MCF 10A (cell line): ENCODE results near the gene KIF6. TPM values are rescaled to one million over a fixed set of nuclear protein-coding genes. Genes with fewer than 3 reads are reported as not detected.

Source experiments
- BruUV-seq: library from RNA; stranded (reverse); fragments of 400-500 nt; replicated peaks from 2 replicates; lab custom pipeline; 2021; lab: Mats Ljungman, UMichigan
- CTCF ChIA-PET: fragments of 300-600 bp; sonication (Branson Sonifier 250); formaldehyde crosslinking; extraction: SDS; loops from one replicate; lab custom pipeline; 2021; ENCODE audit warnings: antibody characterized with exemption, inconsistent platforms; lab: Yijun Ruan, JAX
- POLR2A ChIA-PET: fragments of 300-600, 350-650 bp; sonication (Branson Sonifier 250); formaldehyde crosslinking; extraction: SDS; loops from one replicate; lab custom pipeline; 2020; ENCODE audit warnings: antibody characterized with exemption, inconsistent platforms; lab: Yijun Ruan, JAX
- DNase-seq: peaks from one replicate; pipeline ENCODE4 v3.0.0-alpha.2; 2018; ENCODE audit not compliant: unreplicated experiment
- H3K27ac Mint-ChIP-seq: one replicate; pipeline ENCODE4 v1.8.0; 2022; ENCODE audit warnings: mild to moderate bottlenecking, low read depth, mixed read lengths; ENCODE audit not compliant: unreplicated experiment
- H3K27me3 Mint-ChIP-seq: one replicate; pipeline ENCODE4 v1.8.0; 2022; ENCODE audit warnings: mixed read lengths; ENCODE audit not compliant: insufficient read depth, unreplicated experiment
- H3K36me3 Mint-ChIP-seq: one replicate; pipeline ENCODE4 v1.8.0; 2022; ENCODE audit warnings: mild to moderate bottlenecking, moderate library complexity, mixed read lengths; ENCODE audit not compliant: insufficient read depth, unreplicated experiment
- H3K4me1 Mint-ChIP-seq: one replicate; pipeline ENCODE4 v1.8.0; 2022; ENCODE audit warnings: mixed read lengths; ENCODE audit not compliant: insufficient read depth, unreplicated experiment
- H3K4me3 Mint-ChIP-seq: one replicate; pipeline ENCODE4 v1.8.0; 2022; ENCODE audit warnings: mild to moderate bottlenecking, moderate library complexity, mixed read lengths; ENCODE audit not compliant: unreplicated experiment
- H3K9me3 Mint-ChIP-seq: one replicate; pipeline ENCODE4 v1.8.0; 2022; ENCODE audit warnings: mixed read lengths; ENCODE audit not compliant: unreplicated experiment
- CTCF ChIP-seq: fragments of 200-600 bp; IDR thresholded peaks from one replicate; pipeline ENCODE4 v1.8.0; 2022; ENCODE audit warnings: antibody characterized with exemption, mild to moderate bottlenecking; ENCODE audit not compliant: unreplicated experiment
- intact Hi-C: fragments of 100-400 bp; cut with micrococcal nuclease; formaldehyde crosslinking; loops from 2 replicates; pipeline ENCODE4 v1.14.1; 2022
- total RNA-seq: library from RNA; stranded (reverse); gene quantifications from 2 replicates; pipeline ENCODE4 v1.2.3, GENCODE V29; 2022

KIF6 gene
- total RNA-seq, 1 experiment from 2014 or later: 0.91 TPM

GRCh38 chr6:39599341-39599740 lies 125.9 kb downstream of the KIF6 start:
- no peaks in the 10 kb centered on the region for H3K36me3 Mint-ChIP-seq

GRCh38 chr6:39594285-39594684 lies 130.9 kb downstream of the KIF6 start:
- no peaks in the 10 kb centered on the region for H3K9me3 Mint-ChIP-seq
- H3K27me3 Mint-ChIP-seq: no peaks in the 10 kb centered on the region
- no peak overlapping the region for H3K4me3 Mint-ChIP-seq
- no peaks in the 10 kb centered on the region for H3K36me3 Mint-ChIP-seq
- H3K27ac Mint-ChIP-seq: no peak overlapping the region
- ChIA-PET POLR2A (no interaction called here), CTCF (no interaction called here)
- intact Hi-C loops: no loop called here
- no peaks in the 10 kb centered on the region for H3K4me1 Mint-ChIP-seq
- no peak for DNase-seq
- TF ChIP-seq CTCF: no peak
- no TSS peak for BruUV-seq

More at GRCh38 chr6:39599341-39599740, 125.9 kb downstream of the KIF6 start:
- no peak for TF ChIP-seq CTCF
- no peak overlapping the region for H3K4me3 Mint-ChIP-seq
- BruUV-seq: no TSS peak
- ChIA-PET POLR2A (no interaction called here), CTCF (interaction anchor here (1.5 kb wide), 1 partner anchor 238 kb away, joined by 4 read pairs; no protein-coding TSS in a partner anchor)
- H3K4me1 Mint-ChIP-seq: no peaks in the 10 kb centered on the region
- no peaks in the 10 kb centered on the region for H3K9me3 Mint-ChIP-seq
- intact Hi-C loops: no loop called here
- no peak for DNase-seq
- no peak overlapping the region for H3K27ac Mint-ChIP-seq
- peaks cover 11% of the 10 kb centered on the region for H3K27me3 Mint-ChIP-seq

GRCh38 chr6:39593646-39594045 lies 131.6 kb downstream of the KIF6 start:
- ChIA-PET POLR2A (interaction anchor here (1.0 kb wide), 1 partner anchor 16 kb away, joined by 4 read pairs; no protein-coding TSS in a partner anchor), CTCF (no interaction called here)
- BruUV-seq: no TSS peak
- Mint-ChIP-seq H3K4me3 (no peak overlapping the region), H3K9me3 (no peaks in the 10 kb centered on the region), H3K27me3 (no peaks in the 10 kb centered on the region), H3K27ac (no peak overlapping the region), H3K4me1 (no peaks in the 10 kb centered on the region), H3K36me3 (no peaks in the 10 kb centered on the region)
- intact Hi-C loops: no loop called here
- DNase-seq: no peak
- TF ChIP-seq CTCF: no peak

GRCh38 chr6:39590871-39591393 lies 134.3 kb downstream of the KIF6 start:
- no peak overlapping the region for H3K4me3 Mint-ChIP-seq
- no peaks in the 10 kb centered on the region for H3K9me3 Mint-ChIP-seq
- H3K27me3 Mint-ChIP-seq: no peaks in the 10 kb centered on the region
- no peak overlapping the region for H3K27ac Mint-ChIP-seq
- CTCF ChIA-PET: no interaction called here
- BruUV-seq: no TSS peak
- H3K36me3 Mint-ChIP-seq: no peaks in the 10 kb centered on the region
- intact Hi-C loops: no loop called here
- no peak for TF ChIP-seq CTCF
- no peaks in the 10 kb centered on the region for H3K4me1 Mint-ChIP-seq
- POLR2A ChIA-PET: no interaction called here
- DNase-seq: no peak
